ENCODE measurements around the gene PRAMEF1. TPM values are rescaled to one million over a fixed set of nuclear protein-coding genes. Genes with fewer than 3 reads are reported as not detected.

Gene PRAMEF1
- total RNA-seq, 4 donors from 2014 or later = not detected

DNA sequence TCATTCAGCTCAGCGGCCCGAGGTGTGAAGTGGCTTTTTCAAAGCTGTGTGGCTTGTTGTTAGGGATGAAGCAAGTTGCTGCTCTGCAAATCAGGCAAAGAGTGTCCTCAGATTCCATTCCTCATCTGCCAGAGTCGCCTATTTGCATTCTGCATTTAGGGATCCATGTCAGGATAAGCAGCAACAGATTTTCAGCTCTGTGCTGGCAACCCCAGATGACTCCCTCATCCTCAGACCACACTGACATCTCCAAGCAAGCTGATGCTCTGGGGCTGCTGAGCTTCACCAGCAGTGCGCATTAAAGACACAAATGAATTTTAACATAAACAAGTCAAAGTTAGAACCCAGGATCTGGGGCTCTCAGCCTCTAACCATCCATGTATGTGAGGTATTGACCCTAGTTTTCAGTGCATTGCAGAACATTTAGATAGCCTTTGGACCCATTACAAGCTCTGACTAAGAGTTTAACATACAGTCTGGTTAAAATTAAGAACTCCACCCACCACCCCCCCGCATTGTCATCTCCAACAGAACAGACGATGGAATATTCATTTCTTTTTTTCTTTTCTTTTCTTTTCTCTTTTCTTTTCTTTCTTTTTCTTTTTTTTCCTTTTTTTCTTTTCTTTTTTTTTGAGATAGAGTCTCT lies 34.3 kb upstream of the PRAMEF1 start:
- TF ChIP-seq, protein P1, sequence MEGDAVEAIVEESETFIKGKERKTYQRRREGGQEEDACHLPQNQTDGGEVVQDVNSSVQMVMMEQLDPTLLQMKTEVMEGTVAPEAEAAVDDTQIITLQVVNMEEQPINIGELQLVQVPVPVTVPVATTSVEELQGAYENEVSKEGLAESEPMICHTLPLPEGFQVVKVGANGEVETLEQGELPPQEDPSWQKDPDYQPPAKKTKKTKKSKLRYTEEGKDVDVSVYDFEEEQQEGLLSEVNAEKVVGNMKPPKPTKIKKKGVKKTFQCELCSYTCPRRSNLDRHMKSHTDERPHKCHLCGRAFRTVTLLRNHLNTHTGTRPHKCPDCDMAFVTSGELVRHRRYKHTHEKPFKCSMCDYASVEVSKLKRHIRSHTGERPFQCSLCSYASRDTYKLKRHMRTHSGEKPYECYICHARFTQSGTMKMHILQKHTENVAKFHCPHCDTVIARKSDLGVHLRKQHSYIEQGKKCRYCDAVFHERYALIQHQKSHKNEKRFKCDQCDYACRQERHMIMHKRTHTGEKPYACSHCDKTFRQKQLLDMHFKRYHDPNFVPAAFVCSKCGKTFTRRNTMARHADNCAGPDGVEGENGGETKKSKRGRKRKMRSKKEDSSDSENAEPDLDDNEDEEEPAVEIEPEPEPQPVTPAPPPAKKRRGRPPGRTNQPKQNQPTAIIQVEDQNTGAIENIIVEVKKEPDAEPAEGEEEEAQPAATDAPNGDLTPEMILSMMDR (IDR thresholded peaks at IDR 0.05; ENCODE audit: low read depth) = no peak

DNA sequence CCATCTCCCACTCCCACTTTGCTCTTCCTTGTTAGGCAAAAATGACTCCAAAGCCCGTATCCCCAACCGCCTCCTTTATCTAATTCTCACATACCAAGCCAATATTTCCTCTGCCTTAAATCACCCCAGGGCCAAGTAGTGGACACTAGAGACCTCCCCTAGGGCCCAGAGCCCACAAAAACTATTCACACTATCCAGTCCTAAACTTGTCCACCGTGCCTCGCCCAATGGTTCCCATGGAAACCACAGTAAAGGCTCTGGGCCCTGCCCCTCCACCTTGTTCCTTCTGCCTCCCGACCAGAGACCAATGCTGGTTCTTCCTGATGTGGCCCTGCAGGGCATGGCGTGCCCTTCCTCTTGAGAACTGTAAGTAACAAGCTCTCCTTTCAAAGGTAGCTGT lies 33.4 kb upstream of the PRAMEF1 start:
- TF ChIP-seq, protein P1 (IDR thresholded peaks at IDR 0.05; ENCODE audit: low read depth) = no peak

DNA sequence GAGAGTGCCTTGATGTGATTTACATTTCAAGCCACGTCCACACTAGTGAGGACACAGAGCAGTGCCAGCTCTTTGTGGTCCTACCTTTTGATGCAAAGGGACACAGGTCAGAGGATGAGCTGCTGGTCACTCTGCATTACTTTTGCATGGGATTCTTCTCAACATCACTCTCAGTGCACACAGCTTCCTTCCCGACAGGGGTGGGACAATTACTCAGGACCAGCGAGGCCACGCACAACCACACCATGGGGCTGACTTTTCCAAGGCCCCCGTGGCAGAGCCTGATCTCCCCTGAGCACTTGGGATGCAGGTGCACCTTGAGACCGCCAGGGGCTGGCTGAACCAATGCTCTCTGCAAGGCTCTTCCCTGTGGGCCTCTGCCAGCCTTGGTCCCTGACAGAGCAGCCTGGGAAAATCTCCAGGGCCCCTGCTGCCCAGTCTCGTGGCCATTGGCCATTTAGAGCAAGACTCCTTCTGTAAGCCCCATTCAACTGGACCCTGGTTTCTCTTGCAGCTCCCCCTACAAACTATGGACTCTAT lies 30.9 kb upstream of the PRAMEF1 start:
- TF ChIP-seq, protein P1 (IDR thresholded peaks at IDR 0.05; ENCODE audit: low read depth) = no peak

DNA sequence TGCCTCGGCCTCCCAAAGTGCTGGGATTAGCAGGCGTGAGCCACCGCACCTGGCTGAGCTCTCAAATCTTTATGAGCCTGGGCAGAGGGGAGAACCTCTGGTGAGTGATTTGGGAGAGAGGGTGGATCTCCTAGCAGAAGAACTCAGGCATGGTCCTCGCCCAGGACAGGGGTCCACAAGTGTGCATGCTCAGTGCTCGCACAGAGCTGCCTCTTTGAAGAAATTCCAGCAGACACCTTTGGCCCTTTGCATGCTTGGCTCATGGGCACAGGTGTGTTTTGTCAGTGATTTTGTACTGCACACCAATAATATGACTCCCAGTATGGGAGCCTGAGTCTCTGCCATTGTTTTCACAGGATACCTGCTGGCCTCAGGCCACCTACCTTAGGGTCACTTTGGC lies 29.4 kb upstream of the PRAMEF1 start:
- TF ChIP-seq, protein P1 (IDR thresholded peaks at IDR 0.05; ENCODE audit: low read depth) = no peak

DNA sequence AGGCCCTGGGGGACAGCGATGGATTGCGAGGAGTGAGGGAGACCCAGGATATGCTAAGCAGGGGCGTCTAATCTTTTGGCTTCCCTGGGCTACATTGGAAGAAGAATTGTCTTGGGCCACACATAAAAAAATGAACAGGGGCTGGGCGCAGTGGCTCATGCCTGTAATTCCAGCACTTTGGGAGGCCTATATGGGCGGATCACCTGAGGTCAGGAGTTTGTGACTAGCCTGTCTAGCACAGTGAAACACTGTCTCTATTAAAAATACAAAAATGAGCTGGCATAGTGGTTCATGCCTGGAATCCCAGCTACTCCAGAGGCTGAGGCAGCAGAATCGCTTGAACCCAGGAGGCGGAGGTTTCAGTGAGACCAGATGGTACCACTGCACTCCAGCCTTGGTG lies 28.4 kb upstream of the PRAMEF1 start:
- TF ChIP-seq, protein P1 (IDR thresholded peaks at IDR 0.05; ENCODE audit: low read depth) = no peak

DNA sequence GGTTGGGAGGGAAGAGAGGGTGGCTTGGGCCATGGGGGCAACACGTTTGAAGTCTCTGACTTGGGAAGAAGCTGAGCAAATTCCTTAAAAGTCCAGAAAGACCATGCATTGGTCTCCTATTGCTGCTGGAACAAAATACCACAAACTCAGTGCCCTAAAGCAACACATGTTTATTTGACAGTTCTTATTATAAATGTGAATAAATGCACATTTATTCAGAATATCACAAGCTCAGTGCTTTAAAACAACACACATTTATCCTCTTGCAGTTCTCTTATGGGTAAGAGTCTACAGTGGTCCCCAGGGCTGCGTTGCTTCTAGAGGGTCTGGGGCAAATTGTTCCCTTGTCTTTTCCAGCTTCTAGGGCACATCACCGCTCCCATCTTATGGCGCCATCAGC lies 27.7 kb upstream of the PRAMEF1 start:
- TF ChIP-seq, protein P1 (IDR thresholded peaks at IDR 0.05; ENCODE audit: low read depth) = no peak

DNA sequence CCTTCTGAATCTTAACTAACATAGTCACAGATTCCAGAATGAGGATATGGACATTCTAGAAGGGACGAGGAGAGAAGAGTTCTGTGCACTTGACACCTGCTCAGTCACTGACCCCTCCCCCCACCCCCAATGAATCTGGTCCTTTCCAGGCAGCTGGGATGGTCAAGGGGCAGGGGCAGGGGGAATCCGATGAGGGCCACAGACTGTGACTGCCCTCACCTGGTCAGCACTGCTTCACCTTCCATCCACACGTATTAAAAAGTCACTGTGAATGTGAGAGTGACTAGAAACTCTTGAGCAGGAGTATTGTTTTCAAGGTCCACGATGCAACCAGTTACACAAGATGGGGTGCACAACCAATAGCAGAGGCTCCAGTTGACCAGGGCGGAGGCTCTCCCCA lies 27.2 kb upstream of the PRAMEF1 start:
- TF ChIP-seq, protein P1 (IDR thresholded peaks at IDR 0.05; ENCODE audit: low read depth) = no peak
